GM12878 (cell line): Measurements from ENCODE around the gene PRDM2. TPM values are rescaled to one million over a fixed set of nuclear protein-coding genes. Genes with fewer than 3 reads are reported as not detected.

Experiments
- ATF7 ChIP-seq: fragments of 450-650 bp; IDR thresholded peaks from 2 replicates; pipeline ENCODE4 v1.6.1; 2016; ENCODE audit warnings: low read depth, mild to moderate bottlenecking
- BHLHE40 ChIP-seq, 2 experiments: fragments of 450-650 bp in 1 of 2; IDR thresholded peaks; 2 replicates each; pipeline ENCODE4 v1.6.1; 2011 to 2017; ENCODE audit warnings: low read depth in 2 of 2, borderline replicate concordance in 1 of 2, improper control_type of control experiment in 1 of 2, low read length in 1 of 2, mild to moderate bottlenecking in 1 of 2
- BRCA1 ChIP-seq: IDR thresholded peaks from 2 replicates; pipeline ENCODE4 v1.6.1; 2011; ENCODE audit warnings: low read depth, low read length, improper control_type of control experiment
- CHD2 ChIP-seq: IDR thresholded peaks from 2 replicates; pipeline ENCODE4 v1.6.1; 2011; ENCODE audit warnings: low read depth, low read length, improper control_type of control experiment, borderline replicate concordance
- EZH2 ChIP-seq: IDR thresholded peaks from 2 replicates; pipeline ENCODE4 v1.6.1; 2012; ENCODE audit warnings: low read depth, mild to moderate bottlenecking, control low read depth, inconsistent platforms, low read length, borderline replicate concordance; ENCODE audit not compliant: control insufficient read depth
- GABPA ChIP-seq: IDR thresholded peaks from 2 replicates; pipeline ENCODE4 v1.6.1; 2014; ENCODE audit warnings: antibody characterized with exemption, low read depth, mild to moderate bottlenecking, inconsistent platforms
- HDGF ChIP-seq: fragments of 450-650 bp; IDR thresholded peaks from 2 replicates; pipeline ENCODE4 v1.6.1; 2016; ENCODE audit warnings: antibody characterized with exemption
- JUNB ChIP-seq: IDR thresholded peaks from 2 replicates; pipeline ENCODE4 v1.6.1; 2016; ENCODE audit warnings: antibody characterized with exemption, mild to moderate bottlenecking
- JUND ChIP-seq: IDR thresholded peaks from 2 replicates; pipeline ENCODE4 v1.6.1; 2012; ENCODE audit warnings: low read depth, mild to moderate bottlenecking, low read length, improper control_type of control experiment, moderate library complexity
- LARP7 ChIP-seq: fragments of 450-650 bp; IDR thresholded peaks from 2 replicates; pipeline ENCODE4 v1.6.1; 2017; ENCODE audit warnings: mild to moderate bottlenecking
- MEF2A ChIP-seq: IDR thresholded peaks from 2 replicates; pipeline ENCODE4 v1.6.1; 2011; ENCODE audit warnings: low read depth, mild to moderate bottlenecking, low read length, moderate library complexity; ENCODE audit not compliant: insufficient read depth
- MYC ChIP-seq: IDR thresholded peaks from 2 replicates; pipeline ENCODE4 v1.6.1; 2011; ENCODE audit warnings: mild to moderate bottlenecking, low read length, moderate library complexity, inconsistent platforms; ENCODE audit not compliant: insufficient read depth, insufficient replicate concordance, insufficient read length, severe bottlenecking
- NFIC ChIP-seq: IDR thresholded peaks from 2 replicates; pipeline ENCODE4 v1.6.1; 2012; ENCODE audit warnings: low read depth, mild to moderate bottlenecking, inconsistent platforms, low read length, moderate library complexity
- NFXL1 ChIP-seq: fragments of 450-650 bp; IDR thresholded peaks from 2 replicates; pipeline ENCODE4 v1.6.1; 2017; ENCODE audit warnings: antibody characterized with exemption, mild to moderate bottlenecking, borderline replicate concordance
- NFYA ChIP-seq: IDR thresholded peaks from 2 replicates; pipeline ENCODE4 v1.6.1; 2011; ENCODE audit warnings: low read depth, mild to moderate bottlenecking, low read length, improper control_type of control experiment, borderline replicate concordance
- NR2C2 ChIP-seq: IDR thresholded peaks from 2 replicates; pipeline ENCODE4 v1.6.1; 2011; ENCODE audit warnings: borderline replicate concordance, low read depth; ENCODE audit not compliant: control insufficient read depth, insufficient read length
- RBBP5 ChIP-seq: fragments of 200-600 bp; sonication (generic); conservative IDR thresholded peaks from 2 replicates; pipeline ENCODE4 v1.6.1; 2016
- RCOR1 ChIP-seq: conservative IDR thresholded peaks from 2 replicates; pipeline ENCODE4 v1.6.1; 2012; ENCODE audit warnings: low read depth, low read length, improper control_type of control experiment
- SMC3 ChIP-seq: IDR thresholded peaks from 2 replicates; pipeline ENCODE4 v1.6.1; 2011; ENCODE audit warnings: low read length, improper control_type of control experiment, borderline replicate concordance
- SUZ12 ChIP-seq: fragments of 200-600 bp; sonication (generic); IDR thresholded peaks from one replicate; pipeline ENCODE4 v1.6.1; 2018; ENCODE audit warnings: antibody characterized with exemption, mild to moderate bottlenecking; ENCODE audit not compliant: unreplicated experiment
- TARDBP ChIP-seq: IDR thresholded peaks from 2 replicates; pipeline ENCODE4 v1.6.1; 2016; ENCODE audit warnings: borderline replicate concordance
- TCF3 ChIP-seq: IDR thresholded peaks from 2 replicates; pipeline ENCODE4 v1.6.1; 2012; ENCODE audit warnings: low read depth, mild to moderate bottlenecking, low read length, borderline replicate concordance; ENCODE audit not compliant: insufficient read depth
- YY1 ChIP-seq: IDR thresholded peaks from 2 replicates; pipeline ENCODE4 v1.6.1; 2011; ENCODE audit warnings: low read depth, mild to moderate bottlenecking, low read length
- polyA plus RNA-seq, 11 experiments: library from polyadenylated mRNA; depleted of rRNA in 4 of 11; unstranded in 6 of 11; stranded (reverse) in 5 of 11; fragments of >200 nt; fragmentation: Nextera tagmentation in 4 of 11; fragmentation: Illumina TruSeq in 1 of 11; extraction: Ambion mirVana in 4 of 11; extraction: Trizol in 1 of 11; gene quantifications; 1 replicate in 1 of 11; 2 replicates in 10 of 11; pipeline versions ENCODE4 v1.2.1 to v1.2.3, GENCODE V29; 2011 to 2016; ENCODE audit warnings: inconsistent platforms in 2 of 11, missing spikeins in 2 of 11, low read depth in 1 of 11
- total RNA-seq, 4 experiments: library from RNA; depleted of rRNA in 3 of 4; stranded (reverse); fragments of >200 nt in 3 of 4; fragmentation: Illumina TruSeq in 1 of 4; extraction: Trizol in 1 of 4; gene quantifications; 2 replicates each; pipeline versions ENCODE4 v1.2.1 to v1.2.3, GENCODE V29; 2013 to 2021
- TF ChIP-seq, protein P1 (sequence below): fragments of 450-650 bp; IDR thresholded peaks from 2 replicates; pipeline ENCODE4 v1.6.1; 2017; ENCODE audit warnings: mild to moderate bottlenecking, moderate library complexity
- TF ChIP-seq, protein P2 (sequence below): fragments of 450-650 bp; formaldehyde crosslinking; IDR thresholded peaks from 2 replicates; pipeline ENCODE4 v1.5.0; 2022; ENCODE audit warnings: mild to moderate bottlenecking, missing genetic modification characterization

PRDM2 gene
- total and polyA plus RNA-seq, 10 of the 15 experiments (the other 5 are each of a cell fraction or from before 2014, with no cell fraction given): 8.4 to 45.1 (median 23.5) TPM

DNA sequence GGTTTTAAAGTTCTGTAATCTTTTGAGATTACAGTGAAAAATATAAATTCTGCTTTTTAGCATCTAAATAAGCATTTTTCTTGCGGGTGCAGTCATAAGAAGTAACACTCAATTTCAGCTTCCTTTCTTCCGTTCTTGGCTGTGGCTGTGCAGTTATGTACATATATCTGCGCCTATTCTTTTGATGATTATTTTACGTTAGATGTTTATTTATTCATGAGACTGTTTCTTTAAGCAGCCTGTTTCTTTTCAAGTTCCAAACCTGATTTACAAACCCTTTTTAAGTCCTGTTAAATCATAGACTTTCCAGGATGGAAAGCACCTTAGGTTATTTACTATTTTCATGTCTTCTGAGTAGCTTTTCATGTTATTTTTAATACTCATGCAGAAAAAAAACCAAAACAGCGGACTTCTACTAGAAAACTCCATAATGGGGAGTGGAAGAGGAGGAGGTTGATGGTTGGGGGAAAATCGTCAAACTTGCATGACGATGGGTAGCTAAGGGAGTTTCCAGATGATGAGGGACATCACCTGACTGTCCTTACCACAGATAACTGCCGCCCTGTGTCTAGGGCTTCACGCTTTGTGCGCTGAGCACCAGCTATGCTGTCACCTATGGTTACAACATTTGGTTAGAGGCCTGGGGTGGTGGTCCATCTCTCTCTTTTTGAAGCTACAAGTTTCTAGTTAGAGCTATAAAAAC, 2.6 kb downstream of the PRDM2 start (continued):
- TF ChIP-seq TARDBP (no peak), ATF7 (peak; percentile 88), NFYA (no peak), MYC (no peak), GABPA (no peak), CHD2 (peak; percentile 75), JUND (no peak), HDGF (no peak), JUNB (0 out of 2 replicates have a peak, but pooled peaks have one; percentile 8), RCOR1 (no peak), MEF2A (no peak), BRCA1 (no peak), NFIC (peak; percentile 89), BHLHE40 (IDR thresholded peaks at IDR 0.05; ENCODE audit: borderline replicate concordance in 1 of 2, low read depth in 2 of 2, low read length in 1 of 2) (peak; percentile 86 to 90), LARP7 (no peak), YY1 (peak; percentile 47; the same call in 1 of the 2 replicates), EZH2 (no peak), NFXL1 (no peak), SUZ12 (no peak), TCF3 (no peak), SMC3 (no peak; the same call in 1 of the 2 replicates), NR2C2 (no peak), RBBP5 (no peak)
- TF ChIP-seq, protein P1, sequence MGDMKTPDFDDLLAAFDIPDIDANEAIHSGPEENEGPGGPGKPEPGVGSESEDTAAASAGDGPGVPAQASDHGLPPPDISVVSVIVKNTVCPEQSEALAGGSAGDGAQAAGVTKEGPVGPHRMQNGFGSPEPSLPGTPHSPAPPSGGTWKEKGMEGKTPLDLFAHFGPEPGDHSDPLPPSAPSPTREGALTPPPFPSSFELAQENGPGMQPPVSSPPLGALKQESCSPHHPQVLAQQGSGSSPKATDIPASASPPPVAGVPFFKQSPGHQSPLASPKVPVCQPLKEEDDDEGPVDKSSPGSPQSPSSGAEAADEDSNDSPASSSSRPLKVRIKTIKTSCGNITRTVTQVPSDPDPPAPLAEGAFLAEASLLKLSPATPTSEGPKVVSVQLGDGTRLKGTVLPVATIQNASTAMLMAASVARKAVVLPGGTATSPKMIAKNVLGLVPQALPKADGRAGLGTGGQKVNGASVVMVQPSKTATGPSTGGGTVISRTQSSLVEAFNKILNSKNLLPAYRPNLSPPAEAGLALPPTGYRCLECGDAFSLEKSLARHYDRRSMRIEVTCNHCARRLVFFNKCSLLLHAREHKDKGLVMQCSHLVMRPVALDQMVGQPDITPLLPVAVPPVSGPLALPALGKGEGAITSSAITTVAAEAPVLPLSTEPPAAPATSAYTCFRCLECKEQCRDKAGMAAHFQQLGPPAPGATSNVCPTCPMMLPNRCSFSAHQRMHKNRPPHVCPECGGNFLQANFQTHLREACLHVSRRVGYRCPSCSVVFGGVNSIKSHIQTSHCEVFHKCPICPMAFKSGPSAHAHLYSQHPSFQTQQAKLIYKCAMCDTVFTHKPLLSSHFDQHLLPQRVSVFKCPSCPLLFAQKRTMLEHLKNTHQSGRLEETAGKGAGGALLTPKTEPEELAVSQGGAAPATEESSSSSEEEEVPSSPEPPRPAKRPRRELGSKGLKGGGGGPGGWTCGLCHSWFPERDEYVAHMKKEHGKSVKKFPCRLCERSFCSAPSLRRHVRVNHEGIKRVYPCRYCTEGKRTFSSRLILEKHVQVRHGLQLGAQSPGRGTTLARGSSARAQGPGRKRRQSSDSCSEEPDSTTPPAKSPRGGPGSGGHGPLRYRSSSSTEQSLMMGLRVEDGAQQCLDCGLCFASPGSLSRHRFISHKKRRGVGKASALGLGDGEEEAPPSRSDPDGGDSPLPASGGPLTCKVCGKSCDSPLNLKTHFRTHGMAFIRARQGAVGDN: peak; percentile 63; the same call in 1 of the 2 replicates
- TF ChIP-seq, protein P2, sequence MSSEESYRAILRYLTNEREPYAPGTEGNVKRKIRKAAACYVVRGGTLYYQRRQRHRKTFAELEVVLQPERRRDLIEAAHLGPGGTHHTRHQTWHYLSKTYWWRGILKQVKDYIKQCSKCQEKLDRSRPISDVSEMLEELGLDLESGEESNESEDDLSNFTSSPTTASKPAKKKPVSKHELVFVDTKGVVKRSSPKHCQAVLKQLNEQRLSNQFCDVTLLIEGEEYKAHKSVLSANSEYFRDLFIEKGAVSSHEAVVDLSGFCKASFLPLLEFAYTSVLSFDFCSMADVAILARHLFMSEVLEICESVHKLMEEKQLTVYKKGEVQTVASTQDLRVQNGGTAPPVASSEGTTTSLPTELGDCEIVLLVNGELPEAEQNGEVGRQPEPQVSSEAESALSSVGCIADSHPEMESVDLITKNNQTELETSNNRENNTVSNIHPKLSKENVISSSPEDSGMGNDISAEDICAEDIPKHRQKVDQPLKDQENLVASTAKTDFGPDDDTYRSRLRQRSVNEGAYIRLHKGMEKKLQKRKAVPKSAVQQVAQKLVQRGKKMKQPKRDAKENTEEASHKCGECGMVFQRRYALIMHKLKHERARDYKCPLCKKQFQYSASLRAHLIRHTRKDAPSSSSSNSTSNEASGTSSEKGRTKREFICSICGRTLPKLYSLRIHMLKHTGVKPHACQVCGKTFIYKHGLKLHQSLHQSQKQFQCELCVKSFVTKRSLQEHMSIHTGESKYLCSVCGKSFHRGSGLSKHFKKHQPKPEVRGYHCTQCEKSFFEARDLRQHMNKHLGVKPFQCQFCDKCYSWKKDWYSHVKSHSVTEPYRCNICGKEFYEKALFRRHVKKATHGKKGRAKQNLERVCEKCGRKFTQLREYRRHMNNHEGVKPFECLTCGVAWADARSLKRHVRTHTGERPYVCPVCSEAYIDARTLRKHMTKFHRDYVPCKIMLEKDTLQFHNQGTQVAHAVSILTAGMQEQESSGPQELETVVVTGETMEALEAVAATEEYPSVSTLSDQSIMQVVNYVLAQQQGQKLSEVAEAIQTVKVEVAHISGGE (CRISPR knock-in tag): no peak
